CD14-positive monocyte (primary cell): Measurements from ENCODE around the gene MLC1. TPM values are rescaled to one million over a fixed set of nuclear protein-coding genes. Genes with fewer than 3 reads are reported as not detected.

Experiments used
- DNase-seq, 3 donors: peaks; one replicate each; pipeline ENCODE4 v3.0.0-alpha.2; 2011 to 2022
- H2AFZ ChIP-seq: 2 replicates; pipeline ENCODE4 v1.6.0; 2012; ENCODE audit warnings: mild to moderate bottlenecking, low read depth, low read length, inconsistent platforms; ENCODE audit not compliant: insufficient read depth, poor library complexity, severe bottlenecking
- H3K27ac ChIP-seq, 2 donors: 1 replicate in 1 of 2; 2 replicates in 1 of 2; pipeline ENCODE4 v1.5.1; 2012 to 2013; ENCODE audit warnings: low read length in 2 of 2, control low read depth in 1 of 2, inconsistent platforms in 1 of 2, low read depth in 1 of 2, mild to moderate bottlenecking in 1 of 2
- H3K27me3 ChIP-seq, 2 donors: one replicate each; pipeline versions ENCODE4 v1.6.0 to v1.6.1; 2011 to 2013; ENCODE audit warnings: low read length in 2 of 2; ENCODE audit not compliant: control insufficient read depth in 2 of 2, insufficient read depth in 2 of 2
- H3K36me3 ChIP-seq, 2 donors: replicated peaks in 1 of 2; 1 replicate in 1 of 2; 2 replicates in 1 of 2; pipeline versions ENCODE4 v1.5.1 to v1.6.1; 2012 to 2013; ENCODE audit warnings: low read length in 2 of 2, control low read depth in 1 of 2, inconsistent platforms in 1 of 2, mild to moderate bottlenecking in 1 of 2; ENCODE audit not compliant: insufficient read depth in 2 of 2, control insufficient read depth in 1 of 2
- H3K4me1 ChIP-seq, 2 donors: 1 replicate in 1 of 2; 2 replicates in 1 of 2; pipeline versions ENCODE4 v1.5.1 to v1.6.1; 2012 to 2013; ENCODE audit warnings: low read length in 2 of 2, control low read depth in 1 of 2, inconsistent platforms in 1 of 2, mild to moderate bottlenecking in 1 of 2, moderate library complexity in 1 of 2; ENCODE audit not compliant: insufficient read depth in 2 of 2, control insufficient read depth in 1 of 2
- H3K4me2 ChIP-seq: replicated peaks from 2 replicates; pipeline ENCODE3; 2012; ENCODE audit warnings: low read length, moderate library complexity, mild to moderate bottlenecking; ENCODE audit not compliant: poor library complexity, severe bottlenecking; ENCODE audit errors: extremely low read depth
- H3K4me3 ChIP-seq, 3 experiments: fragments of 200-600 bp in 1 of 3; sonication (generic) in 1 of 3; replicated peaks in 1 of 3; 1 replicate in 2 of 3; 2 replicates in 1 of 3; pipeline ENCODE4 v1.5.1; 2011 to 2013; ENCODE audit warnings: low read length in 3 of 3, mild to moderate bottlenecking in 3 of 3, control low read depth in 2 of 3, low read depth in 2 of 3, inconsistent platforms in 1 of 3, moderate library complexity in 1 of 3
- H3K79me2 ChIP-seq: 2 replicates; pipeline ENCODE4 v1.6.0; 2012; ENCODE audit warnings: mild to moderate bottlenecking, control low read depth, inconsistent platforms, low read length, moderate library complexity; ENCODE audit not compliant: insufficient read depth
- H3K9ac ChIP-seq: 2 replicates; pipeline ENCODE4 v1.6.0; 2017; ENCODE audit warnings: low read length, mild to moderate bottlenecking; ENCODE audit not compliant: insufficient read depth, poor library complexity, severe bottlenecking
- H3K9me3 ChIP-seq, 2 donors: replicated peaks in 1 of 2; 1 replicate in 1 of 2; 2 replicates in 1 of 2; pipeline versions ENCODE4 v1.5.1 to v1.6.1; 2012 to 2013; ENCODE audit warnings: low read length in 2 of 2, control low read depth in 1 of 2; ENCODE audit not compliant: control insufficient read depth in 1 of 2, insufficient read depth in 1 of 2
- H4K20me1 ChIP-seq: 2 replicates; pipeline ENCODE4 v1.6.0; 2012; ENCODE audit warnings: mild to moderate bottlenecking, low read length, control low read depth, moderate library complexity; ENCODE audit not compliant: insufficient read depth
- H3K27ac Mint-ChIP-seq, 7 donors: one replicate each; pipeline ENCODE4 v1.8.0; 2020; ENCODE audit warnings: mild to moderate bottlenecking in 7 of 7, mixed read lengths in 7 of 7, moderate library complexity in 6 of 7, inconsistent platforms in 2 of 7
- H3K27me3 Mint-ChIP-seq, 3 donors: one replicate each; pipeline ENCODE4 v1.8.0; 2021 to 2022; ENCODE audit warnings: low read depth in 3 of 3, mild to moderate bottlenecking in 3 of 3, mixed read lengths in 3 of 3, moderate library complexity in 3 of 3, inconsistent platforms in 1 of 3
- H3K36me3 Mint-ChIP-seq, 2 donors: one replicate each; pipeline ENCODE4 v1.8.0; 2020; ENCODE audit warnings: mixed read lengths in 2 of 2, inconsistent platforms in 1 of 2, mild to moderate bottlenecking in 1 of 2
- H3K4me1 Mint-ChIP-seq: one replicate; pipeline ENCODE4 v1.8.0; 2020; ENCODE audit warnings: mild to moderate bottlenecking, mixed read lengths
- H3K4me3 Mint-ChIP-seq, 2 donors: one replicate each; pipeline ENCODE4 v1.8.0; 2020; ENCODE audit warnings: mild to moderate bottlenecking in 2 of 2, mixed read lengths in 2 of 2, moderate library complexity in 1 of 2
- H3K9me3 Mint-ChIP-seq, 7 donors: one replicate each; pipeline ENCODE4 v1.8.0; 2020 to 2022; ENCODE audit warnings: mixed read lengths in 7 of 7, mild to moderate bottlenecking in 6 of 7, moderate library complexity in 6 of 7, inconsistent platforms in 2 of 7
- WGBS: methylation state at CpG from one replicate; pipeline ENCODE4 v1.1.5; 2013; ENCODE audit warnings: missing lambda C conversion rate; ENCODE audit not compliant: insufficient coverage; 5-methylcytosine and 5-hydroxymethylcytosine counted together
- intact Hi-C, 2 donors: fragments of 100-400 bp; cut with micrococcal nuclease; formaldehyde crosslinking; loops; one replicate each; pipeline versions ENCODE4 v1.15.0 to v1.15.1; 2023
- polyA plus RNA-seq, 3 donors: library from polyadenylated mRNA; depleted of rRNA in 1 of 3; unstranded in 2 of 3; stranded (reverse) in 1 of 3; fragments of 300-500 nt in 2 of 3; fragments of >200 nt in 1 of 3; fragmentation: Illumina TruSeq in 2 of 3; gene quantifications; 1 replicate in 2 of 3; 2 replicates in 1 of 3; pipeline ENCODE4 v1.2.3, GENCODE V29; 2012 to 2021
- TF ChIP-seq, protein P1 (sequence below): fragments of 200-600 bp; IDR thresholded peaks from one replicate; pipeline ENCODE4 v1.8.0; 2022; ENCODE audit warnings: antibody characterized with exemption, mild to moderate bottlenecking

MLC1 gene
- polyA plus RNA-seq, 3 donors, result 1.6 to 3.6 (median 1.8) TPM

DNA sequence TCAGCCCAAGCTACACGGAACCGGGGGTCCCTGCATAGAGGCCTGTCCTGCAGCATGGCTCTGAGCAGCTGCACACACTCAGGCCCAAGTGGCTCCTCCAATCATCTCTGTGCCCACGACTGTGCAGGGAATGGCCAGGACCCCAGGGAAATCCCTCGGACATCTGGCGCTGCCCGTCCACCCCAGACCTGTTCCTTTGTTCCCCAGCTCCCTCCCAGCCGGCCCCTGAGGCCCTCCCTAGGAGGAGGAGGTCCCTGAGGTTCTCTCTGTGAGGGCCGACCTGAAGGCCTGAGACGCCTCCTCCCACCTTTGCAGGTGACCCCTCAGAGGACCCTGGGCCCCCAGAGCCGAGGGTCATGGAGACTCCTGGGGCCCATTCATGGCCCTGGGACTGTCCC, 1.1 kb downstream of the MLC1 start:
- Histone ChIP-seq H3K4me1 (peaks cover 0 to 16% of the 10 kb centered on the region in 2 donors), H3K79me2 (peaks cover 6% of the 10 kb centered on the region), H3K9ac (no peak overlapping the region), H3K36me3 (no peaks in the 10 kb centered on the region), H3K4me3 (no peak overlapping the region), H2AFZ (no peak overlapping the region), H3K4me2 (peak overlapping the region; percentile 80), H3K27ac (no peak overlapping the region), H3K9me3 (peaks cover 15 to 16% of the 10 kb centered on the region in 2 donors), H3K27me3 (no peaks in the 10 kb centered on the region), H4K20me1 (no peaks in the 10 kb centered on the region)
- Mint-ChIP-seq H3K27ac (no peak overlapping the region), H3K27me3 (peaks cover 2 to 6% (median 3%) of the 10 kb centered on the region in 3 donors), H3K9me3 (peaks cover 0 to 23% (median 22%) of the 10 kb centered on the region in 7 donors), H3K4me3 (no peak overlapping the region), H3K4me1 (peaks cover 4% of the 10 kb centered on the region), H3K36me3 (peaks cover 13 to 19% of the 10 kb centered on the region in 2 donors)
- 8% methylated on average over 6 of the region's 10 CpGs for WGBS
- no peak for DNase-seq
- TF ChIP-seq, protein P1, sequence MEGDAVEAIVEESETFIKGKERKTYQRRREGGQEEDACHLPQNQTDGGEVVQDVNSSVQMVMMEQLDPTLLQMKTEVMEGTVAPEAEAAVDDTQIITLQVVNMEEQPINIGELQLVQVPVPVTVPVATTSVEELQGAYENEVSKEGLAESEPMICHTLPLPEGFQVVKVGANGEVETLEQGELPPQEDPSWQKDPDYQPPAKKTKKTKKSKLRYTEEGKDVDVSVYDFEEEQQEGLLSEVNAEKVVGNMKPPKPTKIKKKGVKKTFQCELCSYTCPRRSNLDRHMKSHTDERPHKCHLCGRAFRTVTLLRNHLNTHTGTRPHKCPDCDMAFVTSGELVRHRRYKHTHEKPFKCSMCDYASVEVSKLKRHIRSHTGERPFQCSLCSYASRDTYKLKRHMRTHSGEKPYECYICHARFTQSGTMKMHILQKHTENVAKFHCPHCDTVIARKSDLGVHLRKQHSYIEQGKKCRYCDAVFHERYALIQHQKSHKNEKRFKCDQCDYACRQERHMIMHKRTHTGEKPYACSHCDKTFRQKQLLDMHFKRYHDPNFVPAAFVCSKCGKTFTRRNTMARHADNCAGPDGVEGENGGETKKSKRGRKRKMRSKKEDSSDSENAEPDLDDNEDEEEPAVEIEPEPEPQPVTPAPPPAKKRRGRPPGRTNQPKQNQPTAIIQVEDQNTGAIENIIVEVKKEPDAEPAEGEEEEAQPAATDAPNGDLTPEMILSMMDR, result no peak
- intact Hi-C loops, result no loop called here

DNA sequence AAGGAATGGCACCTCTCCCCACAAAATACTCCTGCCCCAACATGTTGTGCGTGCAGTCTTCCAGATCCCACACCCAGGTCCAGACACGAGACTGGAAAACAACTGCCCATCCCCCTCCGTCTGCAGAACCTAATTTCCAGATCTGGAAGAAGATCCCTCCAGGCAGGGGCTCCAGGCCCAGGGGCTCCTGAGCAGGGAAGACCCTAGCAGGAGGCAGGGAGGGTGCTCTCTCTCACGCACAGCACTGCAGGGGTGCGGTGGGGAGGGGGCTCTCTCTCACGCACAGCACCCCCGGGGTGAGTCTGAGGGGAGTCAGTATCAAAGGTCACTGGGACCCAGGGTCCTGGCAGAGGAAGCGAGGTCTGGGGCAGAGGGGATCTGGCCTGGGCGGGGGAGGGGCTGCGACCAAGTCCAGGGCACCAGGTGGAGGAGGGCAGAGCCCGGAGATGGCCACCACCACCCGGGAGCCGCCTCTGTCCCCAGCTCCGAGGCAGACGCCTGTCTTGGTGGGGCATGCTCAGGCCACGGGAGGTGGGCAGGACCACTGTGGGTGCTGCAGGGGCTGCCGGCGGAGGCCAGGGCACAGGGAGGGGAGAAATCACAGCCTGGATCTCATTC, 1.7 kb downstream of the MLC1 start:
- Histone ChIP-seq H3K4me3 (no peak overlapping the region), H4K20me1 (no peaks in the 10 kb centered on the region), H2AFZ (no peak overlapping the region), H3K27me3 (no peaks in the 10 kb centered on the region), H3K9me3 (peaks cover 15% of the 10 kb centered on the region in 2 donors), H3K4me2 (no peak overlapping the region), H3K27ac (no peak overlapping the region), H3K36me3 (no peaks in the 10 kb centered on the region), H3K79me2 (peaks cover 6% of the 10 kb centered on the region), H3K4me1 (peaks cover 0 to 16% of the 10 kb centered on the region in 2 donors), H3K9ac (no peak overlapping the region)
- Mint-ChIP-seq H3K27ac (peak overlapping the region in 1 of 7 donors; percentile 25), H3K4me3 (peak overlapping the region in 1 of 2 donors; percentile 35), H3K9me3 (peaks cover 0 to 20% (median 17%) of the 10 kb centered on the region in 7 donors), H3K27me3 (peaks cover 2 to 4% (median 3%) of the 10 kb centered on the region in 3 donors), H3K4me1 (peaks cover 4% of the 10 kb centered on the region), H3K36me3 (peaks cover 13 to 19% of the 10 kb centered on the region in 2 donors)
- intact Hi-C loops, result no loop called here
- no peak for DNase-seq
- TF ChIP-seq, protein P1, result no peak
- WGBS, result 54% methylated on average over 14 of the region's 18 CpGs
